HEK293 (cell line): ENCODE measurements around the gene GCSAM.
A peak's percentile ranks its signal among the peaks of the same experiment; 100 is the strongest.

Experiments used
- CTCF ChIA-PET: fragments of 350-600 bp; formaldehyde crosslinking; extraction: SDS; loops from one replicate; lab custom pipeline; 2021; ENCODE audit warnings: antibody characterized with exemption; lab: Yijun Ruan, JAX
- POLR2A ChIA-PET: fragments of 300-600 bp; formaldehyde crosslinking; extraction: SDS; loops from one replicate; lab custom pipeline; 2020; ENCODE audit warnings: antibody characterized with exemption, inconsistent platforms; lab: Yijun Ruan, JAX
- H3K27ac ChIP-seq: fragments of 200-500 bp; sonication (Bioruptor generic); 2 replicates; pipeline ENCODE4 v1.5.1; 2014; ENCODE audit warnings: low read depth, low read length, control low read depth, inconsistent platforms; ENCODE audit errors: extremely low read depth
- H3K36me3 ChIP-seq, 2 experiments: fragments of 200-500 bp in 1 of 2; sonication (Bioruptor generic) in 1 of 2; 1 replicate in 1 of 2; 2 replicates in 1 of 2; pipeline ENCODE4 v1.5.1; 2014 to 2017; ENCODE audit warnings: inconsistent platforms in 2 of 2, low read length in 2 of 2; ENCODE audit not compliant: control insufficient read depth in 2 of 2, insufficient read depth in 1 of 2
- H3K4me1 ChIP-seq: fragments of 200-500 bp; sonication (Bioruptor generic); 2 replicates; pipeline ENCODE4 v1.5.1; 2014; ENCODE audit warnings: mild to moderate bottlenecking, low read length, inconsistent platforms; ENCODE audit not compliant: control insufficient read depth, insufficient read depth
- H3K4me3 ChIP-seq: 2 replicates; pipeline ENCODE4 v1.5.1; 2011; ENCODE audit warnings: low read depth, mild to moderate bottlenecking, control low read depth, low read length, moderate library complexity
- H3K9me3 ChIP-seq: fragments of 200-500 bp; sonication (Bioruptor generic); 2 replicates; pipeline ENCODE4 v1.5.1; 2014; ENCODE audit warnings: low read depth, low read length, inconsistent platforms; ENCODE audit not compliant: control insufficient read depth, insufficient read depth
- GLI2 ChIP-seq: fragments of 450-650 bp; formaldehyde crosslinking; IDR thresholded peaks from 2 replicates; pipeline ENCODE4; 2017; ENCODE audit warnings: missing biosample characterization, missing genetic modification characterization, low read depth, borderline replicate concordance
- KLF10 ChIP-seq: fragments of 450-650 bp; IDR thresholded peaks from 2 replicates; pipeline ENCODE4 v1.5.1; 2018; ENCODE audit warnings: missing biosample characterization, mild to moderate bottlenecking, missing genetic modification characterization
- KLF8 ChIP-seq: fragments of 450-650 bp; formaldehyde crosslinking; IDR thresholded peaks from 2 replicates; pipeline ENCODE4 v1.5.1; 2016; ENCODE audit warnings: missing biosample characterization, missing genetic modification characterization
- KLF9 ChIP-seq: fragments of 450-650 bp; formaldehyde crosslinking; IDR thresholded peaks from 2 replicates; pipeline ENCODE4 v1.5.1; 2016; ENCODE audit warnings: missing biosample characterization, missing genetic modification characterization, low read depth
- PRDM1 ChIP-seq: fragments of 450-650 bp; formaldehyde crosslinking; IDR thresholded peaks from 2 replicates; pipeline ENCODE4; 2016; ENCODE audit warnings: missing biosample characterization, missing genetic modification characterization
- SP2 ChIP-seq: fragments of 450-650 bp; formaldehyde crosslinking; IDR thresholded peaks from 2 replicates; pipeline ENCODE4 v1.5.1; 2016; ENCODE audit warnings: missing biosample characterization, missing genetic modification characterization
- SP3 ChIP-seq: fragments of 450-650 bp; formaldehyde crosslinking; IDR thresholded peaks from 2 replicates; pipeline ENCODE4 v1.5.1; 2016; ENCODE audit warnings: missing biosample characterization, missing genetic modification characterization
- SP7 ChIP-seq: fragments of 450-650 bp; formaldehyde crosslinking; IDR thresholded peaks from 2 replicates; pipeline ENCODE4 v1.5.1; 2016; ENCODE audit warnings: missing biosample characterization, missing genetic modification characterization
- TCF7L2 ChIP-seq: IDR thresholded peaks from 2 replicates; pipeline ENCODE4 v1.6.1; 2011; ENCODE audit warnings: low read depth, mild to moderate bottlenecking, inconsistent platforms, low read length, moderate library complexity, borderline replicate concordance
- TRIM28 ChIP-seq: IDR thresholded peaks from 2 replicates; pipeline ENCODE4 v1.6.1; 2011; ENCODE audit warnings: low read length, control low read depth, borderline replicate concordance
- YY1 ChIP-seq: fragments of 450-650 bp; formaldehyde crosslinking; IDR thresholded peaks from 2 replicates; pipeline ENCODE4 v1.5.1; 2018; ENCODE audit warnings: missing biosample characterization, missing genetic modification characterization
- ZBTB17 ChIP-seq: fragments of 450-650 bp; formaldehyde crosslinking; IDR thresholded peaks from 2 replicates; pipeline ENCODE4 v1.5.1; 2016; ENCODE audit warnings: missing biosample characterization, missing genetic modification characterization
- ZEB2 ChIP-seq: fragments of 450-650 bp; formaldehyde crosslinking; IDR thresholded peaks from 2 replicates; pipeline ENCODE4 v1.5.1; 2016; ENCODE audit warnings: missing biosample characterization, missing genetic modification characterization
- ZFP3 ChIP-seq: fragments of 450-650 bp; formaldehyde crosslinking; IDR thresholded peaks from 2 replicates; pipeline ENCODE4 v1.5.1; 2016; ENCODE audit warnings: low read depth, missing biosample characterization, missing genetic modification characterization
- ZNF121 ChIP-seq: fragments of 450-650 bp; formaldehyde crosslinking; IDR thresholded peaks from 2 replicates; pipeline ENCODE4 v1.5.1; 2016; ENCODE audit warnings: missing biosample characterization, missing genetic modification characterization
- ZNF211 ChIP-seq: fragments of 450-650 bp; formaldehyde crosslinking; IDR thresholded peaks from 2 replicates; pipeline ENCODE4 v1.5.1; 2016; ENCODE audit warnings: low read depth, missing biosample characterization, missing genetic modification characterization
- ZNF23 ChIP-seq: fragments of 450-650 bp; formaldehyde crosslinking; IDR thresholded peaks from 2 replicates; pipeline ENCODE4 v1.5.1; 2016; ENCODE audit warnings: missing biosample characterization, missing genetic modification characterization, borderline replicate concordance
- ZNF354C ChIP-seq: fragments of 450-650 bp; formaldehyde crosslinking; IDR thresholded peaks from 2 replicates; pipeline ENCODE4 v1.5.1; 2016; ENCODE audit warnings: missing biosample characterization, missing genetic modification characterization, low read depth, borderline replicate concordance
- ZNF391 ChIP-seq: fragments of 450-650 bp; formaldehyde crosslinking; IDR thresholded peaks from 2 replicates; pipeline ENCODE4 v1.5.1; 2016; ENCODE audit warnings: low read depth, missing biosample characterization, missing genetic modification characterization, borderline replicate concordance
- ZNF510 ChIP-seq: fragments of 450-650 bp; formaldehyde crosslinking; IDR thresholded peaks from 2 replicates; pipeline ENCODE4 v1.5.1; 2018; ENCODE audit warnings: mild to moderate bottlenecking, missing genetic modification characterization, missing biosample characterization; ENCODE audit not compliant: insufficient replicate concordance
- ZNF561 ChIP-seq: fragments of 450-650 bp; IDR thresholded peaks from 2 replicates; pipeline ENCODE4 v1.5.1; 2018; ENCODE audit warnings: missing biosample characterization, missing genetic modification characterization, borderline replicate concordance
- ZNF629 ChIP-seq: fragments of 450-650 bp; formaldehyde crosslinking; IDR thresholded peaks from 2 replicates; pipeline ENCODE4 v1.5.1; 2017; ENCODE audit warnings: missing biosample characterization, missing genetic modification characterization
- ZNF654 ChIP-seq: fragments of 450-650 bp; formaldehyde crosslinking; IDR thresholded peaks from 2 replicates; pipeline ENCODE4 v1.5.1; 2016; ENCODE audit warnings: low read depth, missing biosample characterization, missing genetic modification characterization
- ZNF768 ChIP-seq: fragments of 450-650 bp; formaldehyde crosslinking; IDR thresholded peaks from 2 replicates; pipeline ENCODE4 v1.5.1; 2018; ENCODE audit warnings: missing biosample characterization, mild to moderate bottlenecking, missing genetic modification characterization
- ZNF785 ChIP-seq: fragments of 450-650 bp; formaldehyde crosslinking; IDR thresholded peaks from 2 replicates; pipeline ENCODE4 v1.5.1; 2016; ENCODE audit warnings: missing biosample characterization, missing genetic modification characterization
- ZNF837 ChIP-seq: fragments of 450-650 bp; formaldehyde crosslinking; IDR thresholded peaks from 2 replicates; pipeline ENCODE4 v1.5.1; 2016; ENCODE audit warnings: missing biosample characterization, missing genetic modification characterization
- ZNF843 ChIP-seq: fragments of 450-650 bp; formaldehyde crosslinking; IDR thresholded peaks from 2 replicates; pipeline ENCODE4 v1.5.1; 2016; ENCODE audit warnings: missing biosample characterization, missing genetic modification characterization
- ZXDB ChIP-seq: fragments of 450-650 bp; formaldehyde crosslinking; IDR thresholded peaks from 2 replicates; pipeline ENCODE4 v1.5.1; 2016; ENCODE audit warnings: missing biosample characterization, missing genetic modification characterization
- TF ChIP-seq, protein P1 (sequence below): fragments of 450-650 bp; formaldehyde crosslinking; optimal IDR thresholded peaks from 2 replicates; pipeline ENCODE3; 2016; ENCODE audit warnings: missing biosample characterization, mild to moderate bottlenecking, missing genetic modification characterization
- TF ChIP-seq, protein P2 (sequence below): fragments of 450-650 bp; formaldehyde crosslinking; IDR thresholded peaks from 2 replicates; pipeline ENCODE4 v1.5.1; 2016; ENCODE audit warnings: missing biosample characterization, missing genetic modification characterization, borderline replicate concordance
- TF ChIP-seq, protein P3 (sequence below): fragments of 450-650 bp; formaldehyde crosslinking; IDR thresholded peaks from 2 replicates; pipeline ENCODE4 v1.5.1; 2016; ENCODE audit warnings: missing biosample characterization, missing genetic modification characterization
- TF ChIP-seq, protein P4 (sequence below): fragments of 450-650 bp; IDR thresholded peaks from 2 replicates; pipeline ENCODE4 v1.5.1; 2018; ENCODE audit warnings: missing biosample characterization, mild to moderate bottlenecking, missing genetic modification characterization

GCSAM gene

DNA sequence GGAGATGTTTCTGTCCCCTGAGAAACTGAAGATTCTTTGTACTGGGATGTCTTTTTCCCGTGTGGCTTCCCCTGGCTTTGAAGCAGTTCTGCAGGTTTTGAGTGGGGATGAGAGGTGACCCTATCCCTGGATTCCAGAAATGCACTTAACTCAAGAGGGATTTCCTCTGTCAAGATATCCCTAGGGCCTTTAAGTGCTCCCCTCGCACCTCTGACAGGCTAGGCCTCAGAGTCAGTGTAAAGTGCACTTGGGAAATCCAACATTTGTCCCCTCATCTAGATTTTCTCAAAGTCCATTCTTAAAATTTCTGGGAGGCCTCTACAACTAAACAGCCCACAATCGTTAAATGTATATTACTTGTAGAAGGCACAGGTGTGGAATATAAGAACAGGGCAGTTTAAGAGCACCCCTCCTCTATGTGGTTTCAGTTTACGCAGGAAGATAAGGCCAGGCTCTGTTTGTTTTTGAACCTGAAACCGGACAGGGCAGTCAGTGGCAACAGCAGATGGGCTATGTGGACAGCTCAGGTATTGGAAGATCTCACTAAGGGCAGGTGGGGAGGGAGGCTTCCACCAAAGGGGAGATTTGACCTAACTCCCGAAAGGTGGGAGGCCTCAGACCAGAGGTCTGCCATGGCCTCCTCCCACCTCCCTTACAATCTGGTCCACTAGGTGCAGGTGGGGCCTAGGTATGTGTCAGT, 42.0 kb downstream of the GCSAM start:
- CTCF ChIA-PET = interaction anchor here (0.7 kb wide), 1 partner anchor 709 kb away, joined by 4 read pairs; no protein-coding TSS in a partner anchor
- POLR2A ChIA-PET = interaction anchor here (0.6 kb wide), 1 partner anchor 330 kb away, joined by 3 read pairs; no protein-coding TSS in a partner anchor

DNA sequence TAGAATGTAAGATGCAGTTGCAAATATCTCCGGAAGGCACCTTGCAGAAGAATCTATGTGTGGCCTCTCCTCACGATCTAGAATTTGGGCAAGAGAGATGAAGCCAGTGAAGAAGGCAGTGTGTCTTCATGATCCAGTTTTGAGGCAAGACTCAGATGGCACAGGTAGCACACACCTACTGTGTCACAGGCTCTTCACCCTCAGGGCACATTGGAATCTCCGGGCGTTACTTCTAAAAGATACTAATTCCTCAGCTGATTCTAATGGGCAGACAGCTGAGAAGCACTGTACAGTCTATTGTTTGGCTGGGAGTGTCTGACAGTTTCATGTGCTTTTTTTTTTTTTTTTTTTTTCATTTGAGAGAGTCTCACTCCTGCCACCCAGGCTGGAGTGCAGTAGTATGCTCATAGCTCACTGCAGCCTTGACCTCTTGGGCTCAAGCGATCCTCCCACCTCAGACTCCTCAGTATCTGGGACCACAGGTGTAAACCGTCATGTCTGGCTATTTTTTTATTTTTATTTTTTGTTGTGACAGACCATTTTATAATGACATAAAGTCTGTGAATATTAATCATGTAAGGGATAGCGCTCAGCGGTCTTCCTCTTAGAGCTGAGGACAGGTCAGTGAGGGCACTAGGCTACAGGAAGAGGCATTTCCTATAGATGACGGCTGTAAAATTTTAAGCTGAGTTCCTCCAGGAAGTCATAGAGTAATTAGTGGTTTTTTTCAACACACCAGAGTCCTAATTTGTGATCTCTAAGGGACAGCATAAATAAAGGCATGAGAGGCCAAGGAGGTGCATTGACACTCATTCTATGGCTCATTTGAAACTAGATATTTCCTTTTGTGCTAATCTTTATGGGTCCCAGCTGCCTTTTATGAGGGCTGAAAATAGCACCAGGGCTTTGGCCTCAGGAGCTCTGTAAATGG, 42.8 kb downstream of the GCSAM start:
- ChIA-PET CTCF (interaction anchor here (0.7 kb wide), 1 partner anchor 709 kb away, joined by 4 read pairs; no protein-coding TSS in a partner anchor), POLR2A (interaction anchor here (0.6 kb wide), 1 partner anchor 329 kb away, joined by 3 read pairs; no protein-coding TSS in a partner anchor)
- Histone ChIP-seq H3K4me1 (peaks cover 14% of the 10 kb centered on the region; the same call in 1 of the 2 replicates), H3K27ac (peak overlapping the region; percentile 68), H3K9me3 (no peaks in the 10 kb centered on the region), H3K4me3 (no peak overlapping the region), H3K36me3 (peaks cover 4 to 11% of the 10 kb centered on the region in 2 experiments; a peak in 2 of 3 replicates)
- TF ChIP-seq PRDM1 (tag by site-specific recombination) (no peak), GLI2 (tag by site-specific recombination) (peak; percentile 89), ZFP3 (tag by site-specific recombination) (no peak), KLF8 (tag by site-specific recombination) (peak; percentile 64; the same call in 1 of the 2 replicates), TRIM28 (no peak; the same call in 1 of the 2 replicates), ZNF354C (tag by site-specific recombination) (no peak), ZNF768 (tag by site-specific recombination) (no peak), ZNF785 (tag by site-specific recombination) (no peak)
- TF ChIP-seq, protein P1, sequence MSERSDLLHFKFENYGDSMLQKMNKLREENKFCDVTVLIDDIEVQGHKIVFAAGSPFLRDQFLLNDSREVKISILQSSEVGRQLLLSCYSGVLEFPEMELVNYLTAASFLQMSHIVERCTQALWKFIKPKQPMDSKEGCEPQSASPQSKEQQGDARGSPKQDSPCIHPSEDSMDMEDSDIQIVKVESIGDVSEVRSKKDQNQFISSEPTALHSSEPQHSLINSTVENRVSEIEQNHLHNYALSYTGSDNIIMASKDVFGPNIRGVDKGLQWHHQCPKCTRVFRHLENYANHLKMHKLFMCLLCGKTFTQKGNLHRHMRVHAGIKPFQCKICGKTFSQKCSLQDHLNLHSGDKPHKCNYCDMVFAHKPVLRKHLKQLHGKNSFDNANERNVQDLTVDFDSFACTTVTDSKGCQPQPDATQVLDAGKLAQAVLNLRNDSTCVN (tag by site-specific recombination) = no peak

More for the DNA sequence above, 42.0 kb downstream of the GCSAM start:
- Histone ChIP-seq H3K4me1 (peaks cover 14% of the 10 kb centered on the region; the same call in 1 of the 2 replicates), H3K27ac (peak overlapping the region; percentile 68), H3K4me3 (no peak overlapping the region), H3K36me3 (peaks cover 4 to 12% of the 10 kb centered on the region in 2 experiments; a peak in 2 of 3 replicates), H3K9me3 (no peaks in the 10 kb centered on the region)
- TF ChIP-seq KLF10 (peak; percentile 3; the same call in 1 of the 2 replicates), ZNF23 (tag by site-specific recombination) (no peak), SP3 (tag by site-specific recombination) (no peak; the same call in 1 of the 2 replicates), ZEB2 (tag by site-specific recombination) (no peak), ZNF561 (tag by site-specific recombination) (no peak; the same call in 1 of the 2 replicates), ZBTB17 (tag by site-specific recombination) (no peak), ZNF510 (no peak), ZNF654 (no peak), TCF7L2 (peak; percentile 47; the same call in 1 of the 2 replicates), ZNF843 (tag by site-specific recombination) (no peak), KLF9 (tag by site-specific recombination) (no peak), SP7 (tag by site-specific recombination) (0 out of 2 replicates have a peak, but pooled peaks have one; percentile 4), ZXDB (tag by site-specific recombination) (0 out of 2 replicates have a peak, but pooled peaks have one; percentile 8), SP2 (tag by site-specific recombination) (no peak), ZNF391 (no peak), ZNF121 (tag by site-specific recombination) (no peak), ZNF211 (tag by site-specific recombination) (no peak), ZNF629 (tag by site-specific recombination) (no peak; the same call in 1 of the 2 replicates), ZNF837 (tag by site-specific recombination) (no peak), YY1 (tag by site-specific recombination) (no peak)
- TF ChIP-seq, protein P2, sequence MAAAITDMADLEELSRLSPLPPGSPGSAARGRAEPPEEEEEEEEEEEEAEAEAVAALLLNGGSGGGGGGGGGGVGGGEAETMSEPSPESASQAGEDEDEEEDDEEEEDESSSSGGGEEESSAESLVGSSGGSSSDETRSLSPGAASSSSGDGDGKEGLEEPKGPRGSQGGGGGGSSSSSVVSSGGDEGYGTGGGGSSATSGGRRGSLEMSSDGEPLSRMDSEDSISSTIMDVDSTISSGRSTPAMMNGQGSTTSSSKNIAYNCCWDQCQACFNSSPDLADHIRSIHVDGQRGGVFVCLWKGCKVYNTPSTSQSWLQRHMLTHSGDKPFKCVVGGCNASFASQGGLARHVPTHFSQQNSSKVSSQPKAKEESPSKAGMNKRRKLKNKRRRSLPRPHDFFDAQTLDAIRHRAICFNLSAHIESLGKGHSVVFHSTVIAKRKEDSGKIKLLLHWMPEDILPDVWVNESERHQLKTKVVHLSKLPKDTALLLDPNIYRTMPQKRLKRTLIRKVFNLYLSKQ (tag by site-specific recombination) = no peak
- TF ChIP-seq, protein P3, sequence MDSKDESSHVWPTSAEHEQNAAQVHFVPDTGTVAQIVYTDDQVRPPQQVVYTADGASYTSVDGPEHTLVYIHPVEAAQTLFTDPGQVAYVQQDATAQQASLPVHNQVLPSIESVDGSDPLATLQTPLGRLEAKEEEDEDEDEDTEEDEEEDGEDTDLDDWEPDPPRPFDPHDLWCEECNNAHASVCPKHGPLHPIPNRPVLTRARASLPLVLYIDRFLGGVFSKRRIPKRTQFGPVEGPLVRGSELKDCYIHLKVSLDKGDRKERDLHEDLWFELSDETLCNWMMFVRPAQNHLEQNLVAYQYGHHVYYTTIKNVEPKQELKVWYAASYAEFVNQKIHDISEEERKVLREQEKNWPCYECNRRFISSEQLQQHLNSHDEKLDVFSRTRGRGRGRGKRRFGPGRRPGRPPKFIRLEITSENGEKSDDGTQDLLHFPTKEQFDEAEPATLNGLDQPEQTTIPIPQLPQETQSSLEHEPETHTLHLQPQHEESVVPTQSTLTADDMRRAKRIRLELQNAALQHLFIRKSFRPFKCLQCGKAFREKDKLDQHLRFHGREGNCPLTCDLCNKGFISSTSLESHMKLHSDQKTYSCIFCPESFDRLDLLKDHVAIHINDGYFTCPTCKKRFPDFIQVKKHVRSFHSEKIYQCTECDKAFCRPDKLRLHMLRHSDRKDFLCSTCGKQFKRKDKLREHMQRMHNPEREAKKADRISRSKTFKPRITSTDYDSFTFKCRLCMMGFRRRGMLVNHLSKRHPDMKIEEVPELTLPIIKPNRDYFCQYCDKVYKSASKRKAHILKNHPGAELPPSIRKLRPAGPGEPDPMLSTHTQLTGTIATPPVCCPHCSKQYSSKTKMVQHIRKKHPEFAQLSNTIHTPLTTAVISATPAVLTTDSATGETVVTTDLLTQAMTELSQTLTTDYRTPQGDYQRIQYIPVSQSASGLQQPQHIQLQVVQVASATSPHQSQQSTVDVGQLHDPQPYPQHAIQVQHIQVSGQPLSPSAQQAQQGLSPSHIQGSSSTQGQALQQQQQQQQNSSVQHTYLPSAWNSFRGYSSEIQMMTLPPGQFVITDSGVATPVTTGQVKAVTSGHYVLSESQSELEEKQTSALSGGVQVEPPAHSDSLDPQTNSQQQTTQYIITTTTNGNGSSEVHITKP (tag by site-specific recombination) = peak; percentile 52
- TF ChIP-seq, protein P4, sequence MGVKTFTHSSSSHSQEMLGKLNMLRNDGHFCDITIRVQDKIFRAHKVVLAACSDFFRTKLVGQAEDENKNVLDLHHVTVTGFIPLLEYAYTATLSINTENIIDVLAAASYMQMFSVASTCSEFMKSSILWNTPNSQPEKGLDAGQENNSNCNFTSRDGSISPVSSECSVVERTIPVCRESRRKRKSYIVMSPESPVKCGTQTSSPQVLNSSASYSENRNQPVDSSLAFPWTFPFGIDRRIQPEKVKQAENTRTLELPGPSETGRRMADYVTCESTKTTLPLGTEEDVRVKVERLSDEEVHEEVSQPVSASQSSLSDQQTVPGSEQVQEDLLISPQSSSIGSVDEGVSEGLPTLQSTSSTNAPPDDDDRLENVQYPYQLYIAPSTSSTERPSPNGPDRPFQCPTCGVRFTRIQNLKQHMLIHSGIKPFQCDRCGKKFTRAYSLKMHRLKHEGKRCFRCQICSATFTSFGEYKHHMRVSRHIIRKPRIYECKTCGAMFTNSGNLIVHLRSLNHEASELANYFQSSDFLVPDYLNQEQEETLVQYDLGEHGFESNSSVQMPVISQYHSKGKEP (tag by site-specific recombination) = no peak
